IMR-90 (cell line): ENCODE results near the gene TBC1D16. TPM values are rescaled to one million over a fixed set of nuclear protein-coding genes. Genes with fewer than 3 reads are reported as not detected.

Source experiments
- ATAC-seq: fragments of 200-7000 bp; cut with Tn5 transposase; 2 replicates; pipeline ENCODE4 v1.9.1; 2020; ENCODE audit warnings: low read depth, mild to moderate bottlenecking, moderate library complexity
- BruUV-seq: library from RNA; stranded (reverse); fragments of 400-500 nt; replicated peaks from 2 replicates; lab custom pipeline; 2021; lab: Mats Ljungman, UMichigan
- CTCF ChIA-PET: fragments of 300-600 bp; formaldehyde crosslinking; extraction: SDS; loops from one replicate; lab custom pipeline; 2021; ENCODE audit warnings: antibody characterized with exemption; lab: Yijun Ruan, JAX
- POLR2A ChIA-PET: fragments of 300-600 bp; sonication (Branson Sonifier 250); formaldehyde crosslinking; loops from one replicate; lab custom pipeline; 2022; ENCODE audit warnings: antibody characterized with exemption; ENCODE audit not compliant: unreplicated experiment; lab: Charles Lee
- DNase-seq: peaks from one replicate; pipeline ENCODE4 v3.0.0; 2013
- H2AFZ ChIP-seq: replicated peaks from 2 replicates; pipeline ENCODE3; 2013; ENCODE audit warnings: low read length, mild to moderate bottlenecking; ENCODE audit not compliant: poor library complexity
- H2AK5ac ChIP-seq: 2 replicates; pipeline ENCODE4 v1.6.1; 2013; ENCODE audit warnings: low read depth, low read length, inconsistent platforms
- H2AK9ac ChIP-seq: replicated peaks from 2 replicates; pipeline ENCODE3; 2013; ENCODE audit warnings: mild to moderate bottlenecking, low read depth, low read length, moderate library complexity; ENCODE audit not compliant: poor library complexity
- H2BK120ac ChIP-seq: 2 replicates; pipeline ENCODE4 v1.6.1; 2013; ENCODE audit warnings: low read depth, low read length, inconsistent platforms
- H2BK15ac ChIP-seq: 3 replicates; pipeline ENCODE4 v1.6.1; 2013; ENCODE audit warnings: low read depth, low read length, inconsistent platforms
- H2BK20ac ChIP-seq: 2 replicates; pipeline ENCODE4 v1.6.1; 2013; ENCODE audit warnings: low read depth, mild to moderate bottlenecking, inconsistent platforms, low read length, moderate library complexity
- H2BK5ac ChIP-seq: 2 replicates; pipeline ENCODE4 v1.6.1; 2013; ENCODE audit warnings: mild to moderate bottlenecking, low read depth, low read length, inconsistent platforms; ENCODE audit not compliant: poor library complexity, severe bottlenecking
- H3K14ac ChIP-seq: replicated peaks from 2 replicates; pipeline ENCODE4 v1.6.1; 2013; ENCODE audit warnings: low read depth, low read length, inconsistent platforms
- H3K18ac ChIP-seq: 2 replicates; pipeline ENCODE4 v1.6.1; 2013; ENCODE audit warnings: low read depth, low read length, control low read depth
- H3K23ac ChIP-seq: 2 replicates; pipeline ENCODE4 v1.6.1; 2013; ENCODE audit warnings: low read depth, low read length, inconsistent platforms
- H3K27ac ChIP-seq: 2 replicates; pipeline ENCODE4 v1.5.1; 2013; ENCODE audit warnings: mild to moderate bottlenecking, control low read depth, low read length; ENCODE audit not compliant: insufficient read depth
- H3K27me3 ChIP-seq: 2 replicates; pipeline ENCODE4 v1.6.1; 2013; ENCODE audit warnings: low read length; ENCODE audit not compliant: control insufficient read depth, insufficient read depth
- H3K36me3 ChIP-seq: 2 replicates; pipeline ENCODE4 v1.6.1; 2013; ENCODE audit warnings: low read length, mixed read lengths; ENCODE audit not compliant: control insufficient read depth, insufficient read depth
- H3K4ac ChIP-seq: 2 replicates; pipeline ENCODE4 v1.6.1; 2013; ENCODE audit warnings: low read depth, low read length, inconsistent platforms
- H3K4me1 ChIP-seq: 2 replicates; pipeline ENCODE4 v1.6.1; 2013; ENCODE audit warnings: low read length, mixed read lengths; ENCODE audit not compliant: control insufficient read depth, insufficient read depth
- H3K4me2 ChIP-seq: 2 replicates; pipeline ENCODE4 v1.6.1; 2013; ENCODE audit warnings: low read depth, mild to moderate bottlenecking, control low read depth, low read length, moderate library complexity
- H3K4me3 ChIP-seq: 2 replicates; pipeline ENCODE4 v1.5.1; 2013; ENCODE audit warnings: low read depth, mild to moderate bottlenecking, control low read depth, low read length, moderate library complexity; ENCODE audit not compliant: insufficient read depth
- H3K56ac ChIP-seq: 2 replicates; pipeline ENCODE4 v1.6.1; 2013; ENCODE audit warnings: low read length, inconsistent platforms; ENCODE audit not compliant: insufficient read depth; ENCODE audit errors: extremely low read depth
- H3K79me1 ChIP-seq, 2 experiments: 2 replicates each; pipeline ENCODE4 v1.6.1; 2013; ENCODE audit warnings: low read length in 2 of 2, inconsistent platforms in 1 of 2, low read depth in 1 of 2
- H3K9ac ChIP-seq: 2 replicates; pipeline ENCODE4 v1.6.1; 2013; ENCODE audit warnings: low read depth, low read length, control low read depth
- H3K9me1 ChIP-seq: 2 replicates; pipeline ENCODE4 v1.6.1; 2013; ENCODE audit warnings: low read length, inconsistent platforms; ENCODE audit not compliant: insufficient read depth
- H3K9me3 ChIP-seq: 2 replicates; pipeline ENCODE4 v1.6.1; 2013; ENCODE audit warnings: low read length; ENCODE audit not compliant: control insufficient read depth, insufficient read depth
- H4K20me1 ChIP-seq: 2 replicates; pipeline ENCODE4 v1.6.1; 2013; ENCODE audit warnings: low read length, inconsistent platforms; ENCODE audit not compliant: insufficient read depth
- H4K5ac ChIP-seq: 2 replicates; pipeline ENCODE4 v1.6.1; 2013; ENCODE audit warnings: mild to moderate bottlenecking, low read depth, low read length, control low read depth
- H4K8ac ChIP-seq, 2 experiments: 2 replicates each; pipeline ENCODE4 v1.6.1; 2013; ENCODE audit warnings: low read depth in 2 of 2, low read length in 2 of 2, control low read depth in 1 of 2, inconsistent platforms in 1 of 2
- H4K91ac ChIP-seq: 2 replicates; pipeline ENCODE4 v1.6.1; 2013; ENCODE audit warnings: low read depth, low read length, inconsistent platforms; ENCODE audit not compliant: insufficient read depth
- BHLHE40 ChIP-seq: fragments of 150-350 bp; IDR thresholded peaks from 2 replicates; pipeline ENCODE4 v1.6.1; 2016; ENCODE audit warnings: mild to moderate bottlenecking, low read depth, low read length
- CEBPB ChIP-seq: IDR thresholded peaks from 2 replicates; pipeline ENCODE4 v1.6.1; 2012; ENCODE audit warnings: low read depth, low read length, improper control_type of control experiment
- ELK1 ChIP-seq: fragments of 150-350 bp; IDR thresholded peaks from 2 replicates; pipeline ENCODE4 v1.6.1; 2016; ENCODE audit warnings: low read depth, mild to moderate bottlenecking, low read length, moderate library complexity, borderline replicate concordance
- MAFK ChIP-seq: IDR thresholded peaks from 2 replicates; pipeline ENCODE4 v1.6.1; 2012; ENCODE audit warnings: low read depth, low read length, improper control_type of control experiment
- MAZ ChIP-seq: IDR thresholded peaks from 2 replicates; pipeline ENCODE4 v1.6.1; 2012; ENCODE audit warnings: low read depth, mild to moderate bottlenecking, low read length, improper control_type of control experiment, moderate library complexity, borderline replicate concordance
- NFE2L2 ChIP-seq: fragments of 150-350 bp; IDR thresholded peaks from 2 replicates; pipeline ENCODE4 v1.6.1; 2016; ENCODE audit warnings: low read depth, mild to moderate bottlenecking, low read length
- POLR2A ChIP-seq: IDR thresholded peaks from 2 replicates; pipeline ENCODE4 v1.6.1; 2012; ENCODE audit warnings: mild to moderate bottlenecking, low read depth, low read length
- RAD21 ChIP-seq: IDR thresholded peaks from 2 replicates; pipeline ENCODE4 v1.6.1; 2012; ENCODE audit warnings: low read length, improper control_type of control experiment
- RCOR1 ChIP-seq: IDR thresholded peaks from 2 replicates; pipeline ENCODE4 v1.6.1; 2012; ENCODE audit warnings: mild to moderate bottlenecking, low read length, improper control_type of control experiment; ENCODE audit not compliant: insufficient replicate concordance
- RFX5 ChIP-seq: IDR thresholded peaks from 2 replicates; pipeline ENCODE4 v1.8.0; 2012; ENCODE audit warnings: low read depth, mild to moderate bottlenecking, low read length, moderate library complexity
- SMC3 ChIP-seq: fragments of 150-350 bp; IDR thresholded peaks from 2 replicates; pipeline ENCODE4 v1.6.1; 2016; ENCODE audit warnings: low read depth, mild to moderate bottlenecking, antibody characterized with exemption, low read length, moderate library complexity
- USF2 ChIP-seq: fragments of 150-350 bp; IDR thresholded peaks from 2 replicates; pipeline ENCODE4 v1.6.1; 2017; ENCODE audit warnings: mild to moderate bottlenecking, antibody characterized with exemption, low read length, low read depth
- WGBS, 2 experiments: methylation state at CpG; one replicate each; pipeline versions ENCODE4 v1.1.5 to v1.1.7; 2013; ENCODE audit warnings: missing lambda C conversion rate in 2 of 2; ENCODE audit not compliant: insufficient read length in 1 of 2; ENCODE audit errors: extremely low coverage in 2 of 2; 5-methylcytosine and 5-hydroxymethylcytosine counted together
- dilution Hi-C: fragments of 300-500 bp; cut with HindIII; formaldehyde crosslinking; loops from one replicate; pipeline ENCODE4 v1.14.3; 2018; ENCODE audit warnings: low sequenced_read_pairs; ENCODE audit not compliant: unreplicated experiment
- in situ Hi-C: fragments of 300-500 bp; cut with MboI; formaldehyde crosslinking; loops from 3 replicates; pipeline ENCODE4 v1.14.3; 2019; ENCODE audit warnings: low sequenced_read_pairs, inconsistent platforms, mixed read lengths
- intact Hi-C: fragments of 100-400 bp; cut with micrococcal nuclease; formaldehyde crosslinking; loops from 2 replicates; pipeline ENCODE4 v1.10.0; 2022
- polyA plus RNA-seq, 3 experiments: library from polyadenylated mRNA; depleted of rRNA; stranded (reverse); fragments of >200 nt; gene quantifications; 2 replicates each; pipeline ENCODE4 v1.2.3, GENCODE V29; 2012; ENCODE audit warnings: low replicate concordance in 1 of 3
- total RNA-seq: library from RNA; depleted of rRNA; stranded (reverse); fragments of >200 nt; gene quantifications from 2 replicates; pipeline ENCODE4 v1.2.3, GENCODE V29; 2012

The TBC1D16 gene
- total and polyA plus RNA-seq, 2 of the 4 experiments (the other 2 are of a cell fraction), result 10.1 to 16.7 TPM

GRCh38 chr17:79975498-79976134 lies 60.1 kb downstream of the TBC1D16 start:
- H2AFZ ChIP-seq, result no peak overlapping the region
- TF ChIP-seq POLR2A, result no peak
- no peak for TF ChIP-seq NFE2L2
- TF ChIP-seq ELK1, result no peak
- no peak for TF ChIP-seq MAZ
- no peak for TF ChIP-seq BHLHE40
- no peak for TF ChIP-seq RAD21
- TF ChIP-seq SMC3, result no peak
- no peak for TF ChIP-seq USF2
- TF ChIP-seq MAFK, result no peak
- TF ChIP-seq CEBPB, result no peak
- no peak for TF ChIP-seq RCOR1
- no peak for TF ChIP-seq RFX5
- no peak overlapping the region for H3K4ac ChIP-seq
- peaks cover 12 to 20% of the 10 kb centered on the region in 2 experiments; a peak in 2 of 4 replicates for H3K79me1 ChIP-seq
- H2AK5ac ChIP-seq, result no peak overlapping the region
- H3K14ac ChIP-seq, result no peak overlapping the region
- H3K56ac ChIP-seq, result no peak overlapping the region
- no peak for ATAC-seq
- no peak overlapping the region for H2AK9ac ChIP-seq
- no peak overlapping the region for H3K23ac ChIP-seq
- H2BK20ac ChIP-seq, result no peak overlapping the region
- no peak for DNase-seq
- H4K5ac ChIP-seq, result no peak overlapping the region
- 97% methylated on average over 10 of the region's 20 CpGs; no CpG with 5 or more reads in 1 of the 2 experiments for WGBS, 2 experiments
- peaks cover 5% of the 10 kb centered on the region; the same call in 1 of the 2 replicates for H4K20me1 ChIP-seq
- no peak overlapping the region for H4K8ac ChIP-seq
- no peak overlapping the region for H3K9ac ChIP-seq
- no peak overlapping the region for H3K4me2 ChIP-seq
- no peaks in the 10 kb centered on the region for H3K9me3 ChIP-seq
- intact Hi-C loops (no loop called here), dilution Hi-C loops (no loop called here), in situ Hi-C loops (no loop called here)
- CTCF ChIA-PET, result no interaction called here
- H3K27ac ChIP-seq, result no peak overlapping the region
- no peak overlapping the region for H3K4me3 ChIP-seq
- H3K9me1 ChIP-seq, result peaks cover 3% of the 10 kb centered on the region; the same call in 1 of the 2 replicates
- POLR2A ChIA-PET, result no interaction called here
- no TSS peak for BruUV-seq
- H3K4me1 ChIP-seq, result no peaks in the 10 kb centered on the region
- no peaks in the 10 kb centered on the region for H3K27me3 ChIP-seq
- no peak overlapping the region for H2BK15ac ChIP-seq
- no peak overlapping the region for H4K91ac ChIP-seq
- H3K18ac ChIP-seq, result no peak overlapping the region
- no peak overlapping the region for H2BK120ac ChIP-seq
- H2BK5ac ChIP-seq, result no peak overlapping the region
- peaks cover 6% of the 10 kb centered on the region; the same call in 1 of the 2 replicates for H3K36me3 ChIP-seq
